ENCODE measurements around the gene ADH6.

DNA sequence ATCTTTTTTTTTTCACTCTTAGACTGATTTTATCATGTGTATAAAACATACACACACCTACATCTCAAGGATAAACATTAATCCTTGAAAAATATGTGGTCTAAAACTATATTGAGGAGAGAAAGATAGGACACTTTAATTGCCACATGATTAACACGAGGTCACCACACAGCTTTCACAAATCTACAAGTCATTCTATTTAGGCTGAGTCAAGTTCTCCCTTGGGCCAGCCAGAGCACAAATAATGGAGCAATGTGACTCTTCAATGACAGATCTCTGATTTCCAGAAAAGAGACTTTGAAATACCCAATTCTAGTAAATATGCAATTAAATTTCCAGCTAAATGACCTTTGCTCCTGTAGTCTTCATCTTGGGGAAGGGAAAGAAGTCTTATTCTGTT lies 62.1 kb downstream of the ADH6 start:
- TF ChIP-seq, protein P1, sequence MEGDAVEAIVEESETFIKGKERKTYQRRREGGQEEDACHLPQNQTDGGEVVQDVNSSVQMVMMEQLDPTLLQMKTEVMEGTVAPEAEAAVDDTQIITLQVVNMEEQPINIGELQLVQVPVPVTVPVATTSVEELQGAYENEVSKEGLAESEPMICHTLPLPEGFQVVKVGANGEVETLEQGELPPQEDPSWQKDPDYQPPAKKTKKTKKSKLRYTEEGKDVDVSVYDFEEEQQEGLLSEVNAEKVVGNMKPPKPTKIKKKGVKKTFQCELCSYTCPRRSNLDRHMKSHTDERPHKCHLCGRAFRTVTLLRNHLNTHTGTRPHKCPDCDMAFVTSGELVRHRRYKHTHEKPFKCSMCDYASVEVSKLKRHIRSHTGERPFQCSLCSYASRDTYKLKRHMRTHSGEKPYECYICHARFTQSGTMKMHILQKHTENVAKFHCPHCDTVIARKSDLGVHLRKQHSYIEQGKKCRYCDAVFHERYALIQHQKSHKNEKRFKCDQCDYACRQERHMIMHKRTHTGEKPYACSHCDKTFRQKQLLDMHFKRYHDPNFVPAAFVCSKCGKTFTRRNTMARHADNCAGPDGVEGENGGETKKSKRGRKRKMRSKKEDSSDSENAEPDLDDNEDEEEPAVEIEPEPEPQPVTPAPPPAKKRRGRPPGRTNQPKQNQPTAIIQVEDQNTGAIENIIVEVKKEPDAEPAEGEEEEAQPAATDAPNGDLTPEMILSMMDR (IDR thresholded peaks at IDR 0.05; ENCODE audit: low read depth, low read length, poor library complexity, severe bottlenecking), result no peak
- TF ChIP-seq EZH2phosphoT487 (IDR thresholded peaks at IDR 0.05; ENCODE audit: borderline replicate concordance, low read length), result no peak

Measured in DOHH2 (cell line).